Mesothelial cell of epicardium (in vitro differentiated cells): ENCODE results near the gene ABL1. TPM values are rescaled to one million over a fixed set of nuclear protein-coding genes. Genes with fewer than 3 reads are reported as not detected.

ENCODE experiments used
- DNase-seq, 2 experiments: peaks; one replicate each; pipeline ENCODE4 v3.0.0; 2021; ENCODE audit warnings: low spot score in 2 of 2; ENCODE audit not compliant: unreplicated experiment in 2 of 2
- H3K27ac Mint-ChIP-seq: 2 replicates; pipeline ENCODE4 v1.8.0; 2021; ENCODE audit warnings: mixed read lengths
- H3K27me3 Mint-ChIP-seq: 2 replicates; pipeline ENCODE4 v1.8.0; 2021; ENCODE audit warnings: low read depth, mixed read lengths
- H3K36me3 Mint-ChIP-seq: 2 replicates; pipeline ENCODE4 v1.8.0; 2021; ENCODE audit warnings: mixed read lengths
- H3K4me1 Mint-ChIP-seq: 2 replicates; pipeline ENCODE4 v1.8.0; 2021; ENCODE audit warnings: mixed read lengths
- H3K4me3 Mint-ChIP-seq: 2 replicates; pipeline ENCODE4 v1.8.0; 2021; ENCODE audit warnings: mild to moderate bottlenecking, moderate library complexity, mixed read lengths
- H3K9me3 Mint-ChIP-seq: 2 replicates; pipeline ENCODE4 v1.8.0; 2021; ENCODE audit warnings: mixed read lengths
- CTCF ChIP-seq: fragments of 200-600 bp; sonication (generic); IDR thresholded peaks from one replicate; pipeline ENCODE4 v1.5.0; 2021; ENCODE audit warnings: antibody characterized with exemption; ENCODE audit not compliant: unreplicated experiment
- total RNA-seq: library from RNA; stranded (reverse); gene quantifications from 3 replicates; pipeline ENCODE4 v1.2.1, GENCODE V29; 2021

ABL1 gene
- total RNA-seq, 1 donor from 2014 or later = 117 TPM

- Mint-ChIP-seq H3K27me3 (no peaks in the 10 kb centered on the region), H3K4me3 (no peak overlapping the region), H3K4me1 (peaks cover 17% of the 10 kb centered on the region), H3K9me3 (no peaks in the 10 kb centered on the region), H3K36me3 (peaks cover 29% of the 10 kb centered on the region), H3K27ac (peak overlapping the region; percentile 84)
- no peak for DNase-seq
- TF ChIP-seq CTCF = no peak
Observed at GRCh38 chr9:130868230-130868629, 33.2 kb downstream of the ABL1 start.

- Mint-ChIP-seq H3K4me3 (no peak overlapping the region), H3K36me3 (peaks cover 34% of the 10 kb centered on the region), H3K27ac (peak overlapping the region; percentile 71), H3K4me1 (peaks cover 14% of the 10 kb centered on the region), H3K27me3 (no peaks in the 10 kb centered on the region), H3K9me3 (no peaks in the 10 kb centered on the region)
- DNase-seq = no peak
- TF ChIP-seq CTCF = no peak
Observed at GRCh38 chr9:130869250-130869649, 34.2 kb downstream of the ABL1 start.

- no peaks in the 10 kb centered on the region for H3K27me3 Mint-ChIP-seq
- TF ChIP-seq CTCF = no peak
- DNase-seq = no peak
- H3K4me1 Mint-ChIP-seq = peaks cover 14% of the 10 kb centered on the region
- no peak overlapping the region for H3K27ac Mint-ChIP-seq
- no peaks in the 10 kb centered on the region for H3K9me3 Mint-ChIP-seq
- H3K4me3 Mint-ChIP-seq = no peak overlapping the region
- peaks cover 41% of the 10 kb centered on the region for H3K36me3 Mint-ChIP-seq
Observed at GRCh38 chr9:130870491-130871381, 35.7 kb downstream of the ABL1 start.

GRCh38 chr9:130871395-130872062 is 36.5 kb downstream of the ABL1 start:
- no peak overlapping the region for H3K4me3 Mint-ChIP-seq
- no peak overlapping the region for H3K27ac Mint-ChIP-seq
- peaks cover 41% of the 10 kb centered on the region for H3K36me3 Mint-ChIP-seq

GRCh38 chr9:130872093-130872492 is 37.0 kb downstream of the ABL1 start:
- Mint-ChIP-seq H3K27ac (no peak overlapping the region), H3K4me1 (peaks cover 14% of the 10 kb centered on the region), H3K27me3 (no peaks in the 10 kb centered on the region), H3K36me3 (peaks cover 42% of the 10 kb centered on the region), H3K4me3 (no peak overlapping the region), H3K9me3 (no peaks in the 10 kb centered on the region)
- no peak for DNase-seq
- TF ChIP-seq CTCF = no peak

More at GRCh38 chr9:130871395-130872062, 36.5 kb downstream of the ABL1 start:
- H3K4me1 Mint-ChIP-seq = peaks cover 14% of the 10 kb centered on the region
- TF ChIP-seq CTCF = no peak
- no peak for DNase-seq
- H3K27me3 Mint-ChIP-seq = no peaks in the 10 kb centered on the region
- H3K9me3 Mint-ChIP-seq = no peaks in the 10 kb centered on the region
